Kidney epithelial cell (primary cell): ENCODE results near the gene LRP1. TPM values are rescaled to one million over a fixed set of nuclear protein-coding genes. Genes with fewer than 3 reads are reported as not detected.

ENCODE experiments used
- DNase-seq: peaks from one replicate; pipeline ENCODE4 v3.0.0-alpha.2; 2010; ENCODE audit warnings: low read depth
- H3K27me3 ChIP-seq: 2 replicates; pipeline ENCODE4 v1.6.0; 2011; ENCODE audit warnings: low read length; ENCODE audit not compliant: control insufficient read depth, insufficient read depth
- H3K36me3 ChIP-seq: 2 replicates; pipeline ENCODE4 v1.5.1; 2011; ENCODE audit warnings: low read length; ENCODE audit not compliant: control insufficient read depth, insufficient read depth
- H3K4me3 ChIP-seq: 2 replicates; pipeline ENCODE4 v1.5.1; 2011; ENCODE audit warnings: low read depth, mild to moderate bottlenecking, control low read depth, low read length
- total RNA-seq: library from RNA; depleted of rRNA; stranded (reverse); fragments of >200 nt; gene quantifications from 2 replicates; pipeline ENCODE4 v1.2.3, GENCODE V29; 2015
- TF ChIP-seq, protein P1 (sequence below): IDR thresholded peaks from 2 replicates; pipeline ENCODE4 v1.5.1; 2011; ENCODE audit warnings: mild to moderate bottlenecking, moderate library complexity, low read length, control low read depth, inconsistent platforms; ENCODE audit not compliant: insufficient read depth, poor library complexity, severe bottlenecking

Gene LRP1
- total RNA-seq, 1 donor from 2014 or later, result 40.2 TPM

DNA sequence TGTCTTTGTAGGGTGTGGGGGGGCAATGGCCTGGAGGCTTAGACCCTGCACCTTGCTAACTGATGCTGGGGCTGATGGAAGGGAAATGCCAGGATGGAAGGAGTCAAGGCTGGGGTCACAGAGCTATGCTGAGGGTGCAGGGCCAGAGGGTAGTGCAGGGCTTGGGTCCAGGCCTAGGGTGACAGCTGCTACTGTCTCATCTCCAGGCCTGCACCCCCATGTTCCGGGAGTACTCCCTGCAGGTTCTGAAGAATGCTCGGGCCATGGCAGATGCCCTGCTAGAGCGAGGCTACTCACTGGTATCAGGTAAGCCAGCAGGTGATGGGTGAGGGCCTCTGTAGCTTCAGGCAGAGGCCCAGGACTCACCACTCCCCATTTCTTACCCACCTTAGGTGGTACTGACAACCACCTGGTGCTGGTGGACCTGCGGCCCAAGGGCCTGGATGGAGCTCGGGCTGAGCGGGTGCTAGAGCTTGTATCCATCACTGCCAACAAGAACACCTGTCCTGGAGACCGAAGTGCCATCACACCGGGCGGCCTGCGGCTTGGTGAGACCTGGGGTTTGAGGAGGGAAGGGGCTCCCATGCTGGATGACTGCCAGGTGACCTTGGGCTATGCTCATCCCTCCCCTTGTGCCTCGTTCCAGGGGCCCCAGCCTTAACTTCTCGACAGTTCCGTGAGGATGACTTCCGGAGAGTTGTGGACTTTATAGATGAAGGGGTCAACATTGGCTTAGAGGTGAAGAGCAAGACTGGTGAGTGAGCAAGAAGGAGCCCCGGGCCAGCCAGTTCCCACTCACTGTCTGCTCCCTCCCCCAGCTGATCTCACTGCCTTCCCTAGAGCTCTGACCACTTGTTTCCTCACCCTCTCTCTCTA lies 105.3 kb downstream of the LRP1 start:
- Histone ChIP-seq H3K36me3 (peaks cover 1% of the 10 kb centered on the region), H3K27me3 (peaks cover 36% of the 10 kb centered on the region), H3K4me3 (no peak overlapping the region)
- TF ChIP-seq, protein P1, sequence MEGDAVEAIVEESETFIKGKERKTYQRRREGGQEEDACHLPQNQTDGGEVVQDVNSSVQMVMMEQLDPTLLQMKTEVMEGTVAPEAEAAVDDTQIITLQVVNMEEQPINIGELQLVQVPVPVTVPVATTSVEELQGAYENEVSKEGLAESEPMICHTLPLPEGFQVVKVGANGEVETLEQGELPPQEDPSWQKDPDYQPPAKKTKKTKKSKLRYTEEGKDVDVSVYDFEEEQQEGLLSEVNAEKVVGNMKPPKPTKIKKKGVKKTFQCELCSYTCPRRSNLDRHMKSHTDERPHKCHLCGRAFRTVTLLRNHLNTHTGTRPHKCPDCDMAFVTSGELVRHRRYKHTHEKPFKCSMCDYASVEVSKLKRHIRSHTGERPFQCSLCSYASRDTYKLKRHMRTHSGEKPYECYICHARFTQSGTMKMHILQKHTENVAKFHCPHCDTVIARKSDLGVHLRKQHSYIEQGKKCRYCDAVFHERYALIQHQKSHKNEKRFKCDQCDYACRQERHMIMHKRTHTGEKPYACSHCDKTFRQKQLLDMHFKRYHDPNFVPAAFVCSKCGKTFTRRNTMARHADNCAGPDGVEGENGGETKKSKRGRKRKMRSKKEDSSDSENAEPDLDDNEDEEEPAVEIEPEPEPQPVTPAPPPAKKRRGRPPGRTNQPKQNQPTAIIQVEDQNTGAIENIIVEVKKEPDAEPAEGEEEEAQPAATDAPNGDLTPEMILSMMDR, result no peak
- no peak for DNase-seq

DNA sequence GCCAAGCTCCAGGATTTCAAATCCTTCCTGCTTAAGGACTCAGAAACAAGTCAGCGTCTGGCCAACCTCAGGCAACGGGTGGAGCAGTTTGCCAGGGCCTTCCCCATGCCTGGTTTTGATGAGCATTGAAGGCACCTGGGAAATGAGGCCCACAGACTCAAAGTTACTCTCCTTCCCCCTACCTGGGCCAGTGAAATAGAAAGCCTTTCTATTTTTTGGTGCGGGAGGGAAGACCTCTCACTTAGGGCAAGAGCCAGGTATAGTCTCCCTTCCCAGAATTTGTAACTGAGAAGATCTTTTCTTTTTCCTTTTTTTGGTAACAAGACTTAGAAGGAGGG lies 105.9 kb downstream of the LRP1 start:
- no peak overlapping the region for H3K4me3 ChIP-seq
- TF ChIP-seq, protein P1, result no peak
- peaks cover 40% of the 10 kb centered on the region for H3K27me3 ChIP-seq
- DNase-seq, result no peak
- peaks cover 1% of the 10 kb centered on the region for H3K36me3 ChIP-seq

DNA sequence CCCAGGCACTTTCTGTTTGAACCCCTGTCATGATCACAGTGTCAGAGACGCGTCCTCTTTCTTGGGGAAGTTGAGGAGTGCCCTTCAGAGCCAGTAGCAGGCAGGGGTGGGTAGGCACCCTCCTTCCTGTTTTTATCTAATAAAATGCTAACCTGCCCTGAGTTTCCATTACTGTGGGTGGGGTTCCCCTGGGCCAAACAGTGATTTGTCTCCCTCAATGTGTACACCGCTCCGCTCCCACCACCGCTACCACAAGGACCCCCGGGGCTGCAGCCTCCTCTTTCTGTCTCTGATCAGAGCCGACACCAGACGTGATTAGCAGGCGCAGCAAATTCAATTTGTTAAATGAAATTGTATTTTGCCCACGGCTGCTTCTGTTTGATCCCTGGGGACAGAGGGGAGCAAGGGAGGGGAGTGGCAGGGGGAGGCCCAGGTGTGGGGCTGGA lies 106.3 kb downstream of the LRP1 start:
- no peak for DNase-seq

DNA sequence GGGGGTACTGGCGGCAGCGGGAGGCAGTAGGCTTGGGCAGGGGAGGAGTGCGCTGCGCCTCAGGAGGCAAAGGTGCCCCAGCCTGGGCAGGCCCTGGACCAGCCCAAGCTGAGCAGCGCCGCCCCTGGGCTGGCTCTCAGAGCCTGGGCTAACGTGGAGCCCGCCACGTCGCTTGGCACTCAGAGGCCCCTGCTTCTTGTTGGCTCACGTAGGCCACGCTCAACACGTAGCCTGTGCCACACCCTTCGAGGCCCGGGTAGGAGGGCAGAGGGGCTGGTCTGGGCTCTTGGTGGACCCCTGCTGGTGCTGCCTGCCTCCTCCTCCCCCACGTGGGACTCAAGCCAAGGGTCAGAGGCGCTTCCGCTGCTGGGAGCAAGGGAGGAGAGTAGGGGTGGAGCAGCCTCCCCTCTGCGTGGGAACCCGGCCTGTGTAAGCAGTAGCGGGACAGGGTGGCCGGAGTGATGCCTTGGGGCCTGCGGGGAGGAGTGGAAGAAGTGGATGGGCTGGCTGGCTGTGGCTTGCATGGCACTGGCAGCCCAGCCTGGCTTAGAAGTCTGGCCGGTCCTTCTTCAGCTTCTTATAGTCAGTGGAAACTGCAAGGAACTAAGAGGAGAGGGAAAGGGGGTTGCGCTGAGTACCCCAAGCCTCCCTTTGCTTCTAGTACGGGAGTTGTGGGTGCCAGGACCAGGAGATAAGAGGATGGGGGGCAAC lies 106.9 kb downstream of the LRP1 start:
- DNase-seq, result no peak
- H3K36me3 ChIP-seq, result peaks cover 1% of the 10 kb centered on the region
- TF ChIP-seq, protein P1, result no peak
- no peak overlapping the region for H3K4me3 ChIP-seq
- peaks cover 50% of the 10 kb centered on the region for H3K27me3 ChIP-seq

More for the DNA sequence above, 106.3 kb downstream of the LRP1 start:
- TF ChIP-seq, protein P1, result no peak
- H3K36me3 ChIP-seq, result peaks cover 1% of the 10 kb centered on the region
- no peak overlapping the region for H3K4me3 ChIP-seq
- H3K27me3 ChIP-seq, result peaks cover 44% of the 10 kb centered on the region

- DNase-seq, result no peak
- TF ChIP-seq, protein P1, result no peak
- H3K36me3 ChIP-seq, result peaks cover 1% of the 10 kb centered on the region
These were observed 107.4 kb downstream of the LRP1 start for GRCh38 chr12:57235728-57236131.

More at GRCh38 chr12:57235728-57236131, 107.4 kb downstream of the LRP1 start:
- Histone ChIP-seq H3K4me3 (no peak overlapping the region), H3K27me3 (peaks cover 56% of the 10 kb centered on the region)
